DMS 273 treated with DMSO at 0.1 percent for 48 hours (cell line): ENCODE measurements around the gene KCTD21.

Experiments
- DNase-seq: peaks from one replicate; lab custom pipeline; 2025; lab: John Stamatoyannopoulos, UW

The KCTD21 gene

DNA sequence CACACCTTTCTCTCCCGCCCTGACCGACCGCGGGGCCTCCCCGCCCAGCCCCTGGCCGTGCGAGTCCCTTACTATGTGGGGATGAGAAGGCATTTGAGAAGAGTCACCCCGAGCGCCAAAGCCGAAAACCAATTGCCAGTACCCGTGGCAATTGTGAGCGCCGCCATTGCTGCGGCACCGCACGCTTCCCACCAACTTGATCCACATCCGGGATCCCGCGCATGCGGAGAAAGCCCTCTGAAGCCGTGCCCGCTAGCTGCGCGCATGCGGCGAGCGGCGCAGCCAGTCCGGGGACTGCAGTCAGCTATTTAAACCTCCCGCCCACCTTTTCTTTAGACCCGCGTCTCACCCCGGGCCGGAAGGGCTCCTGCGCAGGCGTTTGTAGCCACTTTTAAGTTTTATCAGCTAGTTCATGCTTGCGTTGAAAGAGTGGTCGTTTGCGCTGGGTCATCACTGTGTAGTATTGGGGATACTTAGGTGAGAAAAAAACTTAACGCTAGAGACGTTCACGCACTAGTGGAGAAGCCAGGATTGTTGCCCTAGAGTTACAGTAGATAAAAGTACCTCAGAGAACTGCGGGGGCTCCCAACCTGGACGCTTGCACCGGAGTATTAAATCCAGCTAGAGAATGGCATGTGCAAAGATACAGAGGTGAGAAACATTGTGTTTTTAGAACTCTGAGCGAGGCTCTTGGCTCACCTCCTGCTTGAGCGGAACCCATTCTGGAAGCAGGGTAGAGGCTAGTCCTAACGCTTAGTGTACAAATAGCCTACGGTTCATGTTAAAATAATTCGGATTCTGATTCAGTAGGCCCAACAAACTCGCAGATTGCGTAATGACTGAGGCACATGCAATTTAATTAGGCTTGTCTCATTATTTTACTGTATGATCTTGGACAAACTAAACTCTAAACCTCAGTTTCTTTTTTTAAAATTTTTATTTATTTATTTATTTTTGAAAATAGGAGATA is 48.7 kb downstream of the KCTD21 start, which contains the start of gene ALG8:
ALG8 (minus strand) TSS at position 205 of the 970 bp plus-strand sequence; CDS start at position 167, 38 bp downstream.
- DNase-seq = peak; percentile 85

DNA sequence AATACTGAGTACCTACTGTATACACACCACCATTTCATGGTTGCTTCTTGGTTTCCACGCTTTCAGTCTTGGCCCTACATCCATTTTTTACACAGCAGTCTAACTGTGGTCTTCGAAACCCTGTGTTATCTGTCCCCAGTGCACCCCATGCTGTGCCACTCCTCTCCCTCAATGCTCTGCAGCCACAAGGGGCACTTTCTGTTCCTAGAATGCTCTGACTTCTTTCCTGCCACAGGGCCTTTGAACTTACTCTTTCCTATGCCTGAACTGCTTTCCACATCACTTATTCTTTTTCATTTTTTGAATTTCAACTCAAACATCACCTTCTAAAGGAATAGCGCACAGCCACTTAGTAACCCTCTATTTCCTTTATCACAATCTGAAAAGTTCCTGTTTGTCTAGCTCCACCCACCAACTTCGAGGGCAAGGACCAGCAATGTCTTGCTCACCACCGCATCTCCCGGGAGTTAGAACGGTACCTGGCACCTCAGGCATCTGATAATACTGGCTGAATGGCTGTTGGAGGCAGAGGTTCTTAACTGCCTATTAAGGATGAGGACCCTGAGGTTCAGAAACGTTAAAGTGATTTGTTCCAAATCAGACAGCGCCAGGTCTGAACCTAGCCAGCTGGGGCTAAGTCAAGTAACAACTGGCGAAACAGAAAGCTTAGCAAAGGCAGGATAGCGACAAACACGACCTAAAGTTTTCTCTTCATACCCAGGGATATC is 49.6 kb downstream of the KCTD21 start:
- DNase-seq = no peak

DNA sequence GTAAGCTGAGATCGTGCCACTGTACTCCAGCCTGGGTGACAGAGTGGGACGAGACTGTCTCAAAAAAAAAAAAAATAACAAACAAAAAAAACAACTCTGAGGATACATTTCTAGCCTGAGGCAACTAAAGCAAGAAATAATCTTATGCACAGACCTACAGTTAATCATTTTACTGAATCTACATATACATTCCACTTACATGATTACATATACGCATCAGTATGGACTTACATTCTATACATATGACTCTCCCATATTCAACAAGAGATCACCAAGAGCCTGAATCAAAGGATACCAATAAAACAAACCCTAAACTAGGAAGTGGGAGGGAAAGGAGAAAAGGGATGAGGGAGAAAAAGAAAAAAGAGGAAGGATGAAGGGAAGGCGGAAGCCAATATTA is 50.1 kb downstream of the KCTD21 start:
- no peak for DNase-seq

DNA sequence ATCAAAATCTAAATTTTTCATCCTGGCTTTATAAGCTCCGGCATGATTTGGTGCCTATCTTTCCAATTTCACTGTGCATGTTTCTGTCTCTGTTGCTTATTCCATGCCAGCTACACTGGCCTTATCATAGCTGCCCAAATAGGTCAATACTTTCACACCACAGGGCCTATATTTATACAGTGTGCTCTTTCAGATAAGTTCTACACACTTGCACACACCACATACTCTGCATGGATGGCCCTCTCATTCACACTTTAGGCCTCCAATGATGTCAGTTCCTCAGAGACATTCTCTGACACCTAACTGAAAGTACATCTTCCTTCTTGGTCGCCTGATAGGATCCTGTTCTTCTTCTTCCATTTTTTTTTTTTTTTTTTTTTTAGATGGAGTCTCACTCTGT is 56.0 kb downstream of the KCTD21 start:
- no peak for DNase-seq

DNA sequence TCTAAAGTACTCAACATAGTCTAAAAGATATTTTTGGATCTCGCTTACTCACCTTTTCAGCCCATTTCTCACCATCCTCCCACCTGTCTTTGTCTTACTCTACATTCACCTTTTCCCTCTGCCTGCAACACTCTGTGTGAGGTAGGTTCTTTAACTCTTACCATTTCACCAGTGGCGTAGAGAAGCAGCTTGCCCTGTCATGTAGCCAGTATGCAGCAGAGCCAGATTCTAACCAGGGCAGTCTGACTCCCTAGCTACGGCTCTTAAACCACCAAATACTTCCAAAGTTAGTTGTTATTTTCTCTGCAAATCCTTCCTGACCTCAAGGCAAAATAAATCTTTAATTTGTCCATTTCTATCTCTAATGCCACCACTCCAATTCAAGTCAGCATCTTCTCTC is 56.5 kb downstream of the KCTD21 start:
- no peak for DNase-seq

DNA sequence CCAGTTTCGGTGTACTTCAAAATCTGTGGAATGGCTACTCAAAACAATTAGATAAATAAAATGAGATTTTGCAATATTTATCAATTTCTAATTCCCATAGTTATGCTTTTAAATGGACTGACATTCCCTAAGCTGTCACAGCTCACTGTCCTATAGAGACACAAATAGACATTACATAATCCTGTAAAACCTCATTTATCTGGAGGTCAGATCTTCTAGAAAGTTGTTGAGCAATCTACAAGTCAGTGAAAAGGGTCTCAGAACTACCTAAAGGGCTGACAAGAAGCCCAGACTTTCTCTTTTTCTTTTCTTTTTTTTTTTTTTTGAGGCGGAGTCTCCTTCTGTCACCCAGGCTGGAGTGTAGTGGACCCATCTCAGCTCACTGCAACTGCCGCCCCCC is 61.0 kb downstream of the KCTD21 start:
- no peak for DNase-seq
